NCI-H2107 (cell line): ENCODE results near the gene AFF3.

Source experiments
- DNase-seq: peaks from one replicate; lab custom pipeline; 2025; lab: John Stamatoyannopoulos, UW

The AFF3 gene

GRCh38 chr2:100006516-100006915 is 135.9 kb downstream of the AFF3 start:
- DNase-seq, result no peak

- no peak for DNase-seq
Measured at GRCh38 chr2:100004959-100005387, 137.4 kb downstream of the AFF3 start.

GRCh38 chr2:100004348-100004884 is 138.0 kb downstream of the AFF3 start:
- no peak for DNase-seq

- DNase-seq, result no peak
Measured at GRCh38 chr2:100002059-100002458, 140.3 kb downstream of the AFF3 start.

GRCh38 chr2:100000915-100001707 is 141.3 kb downstream of the AFF3 start:
- no peak for DNase-seq

GRCh38 chr2:99998651-99999320 is 143.6 kb downstream of the AFF3 start:
- DNase-seq, result no peak

- no peak for DNase-seq
Measured at GRCh38 chr2:99989905-99990304, 152.5 kb downstream of the AFF3 start.

GRCh38 chr2:99988599-99988998 is 153.8 kb downstream of the AFF3 start:
- no peak for DNase-seq

GRCh38 chr2:99987160-99987559 is 155.2 kb downstream of the AFF3 start:
- DNase-seq, result no peak

GRCh38 chr2:99984799-99985515 is 157.4 kb downstream of the AFF3 start:
- no peak for DNase-seq

- DNase-seq, result no peak
Measured at GRCh38 chr2:99982744-99983143, 159.6 kb downstream of the AFF3 start.

- no peak for DNase-seq
Measured at GRCh38 chr2:99981840-99982239, 160.6 kb downstream of the AFF3 start.

GRCh38 chr2:99980176-99980575 is 162.2 kb downstream of the AFF3 start:
- no peak for DNase-seq

GRCh38 chr2:99977966-99978365 is 164.4 kb downstream of the AFF3 start:
- no peak for DNase-seq

- no peak for DNase-seq
Measured at GRCh38 chr2:99975386-99975785, 167.0 kb downstream of the AFF3 start.

- no peak for DNase-seq
Measured at GRCh38 chr2:99974682-99975375, 167.6 kb downstream of the AFF3 start.

GRCh38 chr2:99974275-99974674 is 168.1 kb downstream of the AFF3 start:
- peak; percentile 20 for DNase-seq

GRCh38 chr2:99971326-99971900 is 171.0 kb downstream of the AFF3 start:
- DNase-seq, result no peak

- DNase-seq, result no peak
Measured at GRCh38 chr2:99970292-99970868, 172.0 kb downstream of the AFF3 start.

- no peak for DNase-seq
Measured at GRCh38 chr2:99961196-99961913, 181.0 kb downstream of the AFF3 start.

GRCh38 chr2:99960790-99961189 is 181.6 kb downstream of the AFF3 start:
- no peak for DNase-seq
